MCF 10A (cell line): ENCODE data around the gene TNIP3. TPM values are rescaled to one million over a fixed set of nuclear protein-coding genes. Genes with fewer than 3 reads are reported as not detected.

ENCODE experiments used
- BruUV-seq: library from RNA; stranded (reverse); fragments of 400-500 nt; replicated peaks from 2 replicates; lab custom pipeline; 2021; lab: Mats Ljungman, UMichigan
- CTCF ChIA-PET: fragments of 300-600 bp; sonication (Branson Sonifier 250); formaldehyde crosslinking; extraction: SDS; loops from one replicate; lab custom pipeline; 2021; ENCODE audit warnings: antibody characterized with exemption, inconsistent platforms; lab: Yijun Ruan, JAX
- POLR2A ChIA-PET: fragments of 300-600, 350-650 bp; sonication (Branson Sonifier 250); formaldehyde crosslinking; extraction: SDS; loops from one replicate; lab custom pipeline; 2020; ENCODE audit warnings: antibody characterized with exemption, inconsistent platforms; lab: Yijun Ruan, JAX
- DNase-seq: peaks from one replicate; pipeline ENCODE4 v3.0.0-alpha.2; 2018; ENCODE audit not compliant: unreplicated experiment
- H3K27ac Mint-ChIP-seq: one replicate; pipeline ENCODE4 v1.8.0; 2022; ENCODE audit warnings: mild to moderate bottlenecking, low read depth, mixed read lengths; ENCODE audit not compliant: unreplicated experiment
- H3K27me3 Mint-ChIP-seq: one replicate; pipeline ENCODE4 v1.8.0; 2022; ENCODE audit warnings: mixed read lengths; ENCODE audit not compliant: insufficient read depth, unreplicated experiment
- H3K36me3 Mint-ChIP-seq: one replicate; pipeline ENCODE4 v1.8.0; 2022; ENCODE audit warnings: mild to moderate bottlenecking, moderate library complexity, mixed read lengths; ENCODE audit not compliant: insufficient read depth, unreplicated experiment
- H3K4me1 Mint-ChIP-seq: one replicate; pipeline ENCODE4 v1.8.0; 2022; ENCODE audit warnings: mixed read lengths; ENCODE audit not compliant: insufficient read depth, unreplicated experiment
- H3K4me3 Mint-ChIP-seq: one replicate; pipeline ENCODE4 v1.8.0; 2022; ENCODE audit warnings: mild to moderate bottlenecking, moderate library complexity, mixed read lengths; ENCODE audit not compliant: unreplicated experiment
- H3K9me3 Mint-ChIP-seq: one replicate; pipeline ENCODE4 v1.8.0; 2022; ENCODE audit warnings: mixed read lengths; ENCODE audit not compliant: unreplicated experiment
- CTCF ChIP-seq: fragments of 200-600 bp; IDR thresholded peaks from one replicate; pipeline ENCODE4 v1.8.0; 2022; ENCODE audit warnings: antibody characterized with exemption, mild to moderate bottlenecking; ENCODE audit not compliant: unreplicated experiment
- intact Hi-C: fragments of 100-400 bp; cut with micrococcal nuclease; formaldehyde crosslinking; loops from 2 replicates; pipeline ENCODE4 v1.14.1; 2022
- total RNA-seq: library from RNA; stranded (reverse); gene quantifications from 2 replicates; pipeline ENCODE4 v1.2.3, GENCODE V29; 2022

The TNIP3 gene
- total RNA-seq, 1 experiment from 2014 or later, result 2.1 TPM

- no peak for TF ChIP-seq CTCF
- DNase-seq, result no peak
- CTCF ChIA-PET, result interaction anchor here (8.4 kb wide), 1 partner anchor 122 kb away, joined by 138 read pairs; no protein-coding TSS in a partner anchor
- Mint-ChIP-seq H3K27ac (no peak overlapping the region), H3K27me3 (no peaks in the 10 kb centered on the region), H3K4me1 (peaks cover 5% of the 10 kb centered on the region), H3K36me3 (no peaks in the 10 kb centered on the region), H3K4me3 (no peak overlapping the region), H3K9me3 (no peaks in the 10 kb centered on the region)
- no TSS peak for BruUV-seq
- POLR2A ChIA-PET, result no interaction called here
- intact Hi-C loops, result no loop called here
These were observed 21.8 kb upstream of the TNIP3 start for GRCh38 chr4:121185960-121186359.

DNA sequence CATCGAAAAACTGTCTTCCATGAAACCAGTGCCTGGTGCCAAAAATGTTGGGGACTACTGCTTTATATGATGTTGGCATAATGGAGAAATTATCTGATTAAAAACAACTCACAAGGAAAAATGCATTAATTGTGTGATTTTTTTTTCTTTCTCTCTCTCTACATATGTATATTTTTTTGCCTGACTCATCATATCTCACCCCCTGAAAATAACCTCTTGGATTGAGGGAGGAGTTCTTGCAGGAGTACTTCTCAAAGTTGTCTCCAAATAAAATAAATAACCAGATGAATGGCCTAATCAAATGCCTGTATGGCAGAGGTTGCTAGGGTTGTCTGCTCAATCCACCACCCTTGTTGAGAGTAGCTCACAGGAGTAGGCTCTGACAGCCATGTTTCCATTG, 19.9 kb upstream of the TNIP3 start:
- DNase-seq, result no peak
- no peak for TF ChIP-seq CTCF
- Mint-ChIP-seq H3K27me3 (no peaks in the 10 kb centered on the region), H3K36me3 (no peaks in the 10 kb centered on the region), H3K4me1 (no peaks in the 10 kb centered on the region), H3K27ac (no peak overlapping the region), H3K4me3 (no peak overlapping the region), H3K9me3 (no peaks in the 10 kb centered on the region)
- intact Hi-C loops, result no loop called here
- no TSS peak for BruUV-seq
- ChIA-PET POLR2A (no interaction called here), CTCF (interaction anchor here (0.6 to 2.5 kb wide), 5 partner anchors 9 to 793 kb away, joined by 3 to 18 read pairs (median 5); no protein-coding TSS in a partner anchor)

DNA sequence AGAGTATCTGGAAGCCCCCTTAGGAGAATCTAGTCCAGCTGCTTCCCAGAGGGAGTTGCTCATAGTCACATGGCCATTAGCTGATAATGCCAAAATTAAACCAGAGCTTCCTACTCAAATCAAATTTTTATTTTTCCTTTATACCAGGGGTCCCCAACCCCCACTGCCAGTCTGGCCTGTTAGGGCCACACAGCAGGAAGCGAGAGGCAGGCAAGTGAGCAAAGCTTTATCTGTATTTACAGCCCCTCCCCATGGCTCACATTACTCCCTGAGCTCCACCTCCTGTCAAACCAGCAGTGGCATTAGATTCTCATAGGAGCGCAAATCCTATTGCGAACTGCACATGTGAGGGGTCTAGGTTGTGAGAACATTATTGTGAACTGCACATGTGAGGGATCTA, 19.2 kb upstream of the TNIP3 start:
- no peak overlapping the region for H3K27ac Mint-ChIP-seq
- no peak overlapping the region for H3K4me3 Mint-ChIP-seq
- H3K4me1 Mint-ChIP-seq, result no peaks in the 10 kb centered on the region
- no peaks in the 10 kb centered on the region for H3K9me3 Mint-ChIP-seq
- DNase-seq, result no peak
- no peaks in the 10 kb centered on the region for H3K27me3 Mint-ChIP-seq
- POLR2A ChIA-PET, result no interaction called here
- no peaks in the 10 kb centered on the region for H3K36me3 Mint-ChIP-seq
- intact Hi-C loops, result no loop called here
- CTCF ChIA-PET, result interaction anchor here (0.6 to 2.5 kb wide), 3 partner anchors 9 to 793 kb away, joined by 3 to 18 read pairs (median 3); no protein-coding TSS in a partner anchor
- BruUV-seq, result no TSS peak
- TF ChIP-seq CTCF, result no peak

DNA sequence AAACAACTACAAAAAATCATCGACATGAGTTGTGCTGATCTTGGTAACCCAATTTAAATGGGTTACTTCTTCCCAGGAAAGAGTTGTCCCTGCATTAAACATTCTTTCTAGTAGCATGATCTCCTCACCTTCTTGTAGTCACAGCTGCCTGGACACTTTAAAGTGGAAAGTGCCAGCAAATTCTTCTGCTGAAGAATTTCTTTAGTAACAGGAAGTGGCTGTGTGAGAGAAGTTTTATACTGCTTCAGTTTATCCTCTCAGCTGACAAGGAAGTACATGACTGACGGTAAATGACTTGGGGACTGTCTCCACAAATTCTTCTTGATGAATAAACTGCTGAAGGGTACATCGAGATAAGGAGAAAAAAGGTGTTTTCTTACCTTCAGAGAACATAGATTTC, 18.2 kb upstream of the TNIP3 start:
- H3K27ac Mint-ChIP-seq, result no peak overlapping the region

More for the DNA sequence above, 18.2 kb upstream of the TNIP3 start:
- CTCF ChIA-PET, result interaction anchor here (2.5 kb wide), 1 partner anchor 10 kb away, joined by 18 read pairs; no protein-coding TSS in a partner anchor
- H3K36me3 Mint-ChIP-seq, result no peaks in the 10 kb centered on the region
- H3K27me3 Mint-ChIP-seq, result no peaks in the 10 kb centered on the region
- POLR2A ChIA-PET, result no interaction called here
- no TSS peak for BruUV-seq
- H3K4me1 Mint-ChIP-seq, result no peaks in the 10 kb centered on the region
- DNase-seq, result no peak
- TF ChIP-seq CTCF, result no peak
- no peaks in the 10 kb centered on the region for H3K9me3 Mint-ChIP-seq
- no peak overlapping the region for H3K4me3 Mint-ChIP-seq
- intact Hi-C loops, result no loop called here
